ENCODE results near the gene C13orf46.
A peak's percentile ranks its signal among the peaks of the same experiment; 100 is the strongest.

C13orf46 gene

GRCh38 chr13:114009590-114010400, 35.9 kb upstream of the C13orf46 start:
- no peak for DNase-seq

GRCh38 chr13:114008964-114009589, 35.2 kb upstream of the C13orf46 start:
- DNase-seq: no peak

- DNase-seq: no peak
These were observed 33.7 kb upstream of the C13orf46 start for GRCh38 chr13:114007566-114007965.

GRCh38 chr13:114005206-114005724, 31.4 kb upstream of the C13orf46 start:
- DNase-seq: no peak

- DNase-seq: no peak
These were observed 30.7 kb upstream of the C13orf46 start for GRCh38 chr13:114004420-114005205.

- no peak for DNase-seq
These were observed 29.0 kb upstream of the C13orf46 start for GRCh38 chr13:114002771-114003321.

- DNase-seq: no peak
These were observed 28.2 kb upstream of the C13orf46 start for GRCh38 chr13:114002009-114002544.

GRCh38 chr13:114001331-114002008, 27.6 kb upstream of the C13orf46 start:
- DNase-seq: no peak

- DNase-seq: no peak
These were observed 26.5 kb upstream of the C13orf46 start for GRCh38 chr13:114000151-114001040.

GRCh38 chr13:113999618-113999910, 25.7 kb upstream of the C13orf46 start:
- DNase-seq: no peak

- no peak for DNase-seq
These were observed 25.1 kb upstream of the C13orf46 start for GRCh38 chr13:113998781-113999617.

GRCh38 chr13:113997845-113998751, 24.2 kb upstream of the C13orf46 start:
- DNase-seq: peak; percentile 33

GRCh38 chr13:113996912-113997745, 23.3 kb upstream of the C13orf46 start:
- DNase-seq: no peak

- no peak for DNase-seq
These were observed 22.4 kb upstream of the C13orf46 start for GRCh38 chr13:113996081-113996911.

GRCh38 chr13:113995051-113995601, 21.2 kb upstream of the C13orf46 start:
- no peak for DNase-seq

- DNase-seq: no peak
These were observed 18.6 kb upstream of the C13orf46 start for GRCh38 chr13:113992276-113993005.
